ENCODE data around the gene CISD3.

Gene CISD3

DNA sequence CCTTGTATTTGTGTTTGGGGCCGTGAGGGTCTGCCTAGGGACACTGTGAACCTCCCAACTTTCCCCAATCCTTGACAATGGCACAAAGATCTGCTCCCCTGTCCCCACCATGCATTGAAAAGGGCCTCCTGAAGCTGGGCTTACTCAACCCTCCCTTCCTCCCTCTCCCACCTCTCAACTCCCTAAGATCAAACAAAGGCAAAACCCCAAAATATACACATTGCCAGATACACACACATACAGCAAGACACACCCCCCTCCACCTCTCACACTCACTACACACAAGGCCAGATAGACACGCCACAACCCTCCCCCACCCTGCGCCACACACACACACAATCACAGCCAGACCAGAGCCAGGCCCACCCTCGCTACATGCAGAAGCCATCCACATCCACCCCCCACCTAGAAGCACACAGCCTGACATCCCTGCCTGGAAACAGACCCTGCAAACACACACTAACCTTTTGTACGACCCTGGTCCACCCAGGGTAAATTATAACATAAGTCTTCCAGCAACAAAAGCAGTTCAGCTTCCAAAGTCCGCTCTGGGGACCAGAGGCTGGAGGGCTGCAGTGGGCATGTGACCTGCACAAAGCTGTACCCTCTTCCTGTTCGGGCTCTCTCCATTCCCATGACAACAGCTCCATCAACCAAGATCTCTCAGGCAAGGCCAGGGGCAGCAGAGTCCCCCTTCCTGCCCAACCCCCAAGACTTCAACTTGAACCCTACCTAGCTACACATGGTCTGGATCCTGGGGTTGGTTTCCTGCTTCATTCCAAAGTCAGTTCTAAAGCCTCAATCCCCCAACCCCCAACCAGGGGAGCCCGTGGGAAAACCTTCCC, 16.1 kb downstream of the CISD3 start:
- no peak for DNase-seq

- no peak for DNase-seq
Measured at GRCh38 chr17:38746849-38747462, 16.8 kb downstream of the CISD3 start.

- DNase-seq = no peak
Measured at GRCh38 chr17:38747463-38748148, 17.5 kb downstream of the CISD3 start.

GRCh38 chr17:38748149-38748891, 18.2 kb downstream of the CISD3 start, which contains the start of gene PCGF2:
PCGF2 (minus strand) TSS chr17:38748336; CDS start chr17:38740402, 7,934 bp downstream.
- DNase-seq = peak; percentile 37

DNA sequence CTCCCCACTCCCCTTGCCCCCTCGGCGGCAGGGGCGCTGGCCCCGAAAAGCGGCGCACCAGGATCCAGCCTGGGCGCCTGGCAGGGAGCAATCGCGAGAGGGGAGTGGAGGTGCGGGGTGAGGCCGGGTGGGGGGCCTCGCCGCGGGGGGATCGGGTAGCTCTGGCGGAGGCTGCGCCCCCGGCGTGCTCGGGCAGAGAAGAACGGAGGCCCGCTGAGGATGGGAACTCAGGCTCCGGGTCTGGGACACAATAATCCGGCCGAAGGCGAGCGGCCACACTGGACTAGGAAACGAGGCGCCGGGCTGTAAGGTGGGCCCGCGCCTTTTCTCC, 18.7 kb downstream of the CISD3 start:
- DNase-seq = no peak

DNA sequence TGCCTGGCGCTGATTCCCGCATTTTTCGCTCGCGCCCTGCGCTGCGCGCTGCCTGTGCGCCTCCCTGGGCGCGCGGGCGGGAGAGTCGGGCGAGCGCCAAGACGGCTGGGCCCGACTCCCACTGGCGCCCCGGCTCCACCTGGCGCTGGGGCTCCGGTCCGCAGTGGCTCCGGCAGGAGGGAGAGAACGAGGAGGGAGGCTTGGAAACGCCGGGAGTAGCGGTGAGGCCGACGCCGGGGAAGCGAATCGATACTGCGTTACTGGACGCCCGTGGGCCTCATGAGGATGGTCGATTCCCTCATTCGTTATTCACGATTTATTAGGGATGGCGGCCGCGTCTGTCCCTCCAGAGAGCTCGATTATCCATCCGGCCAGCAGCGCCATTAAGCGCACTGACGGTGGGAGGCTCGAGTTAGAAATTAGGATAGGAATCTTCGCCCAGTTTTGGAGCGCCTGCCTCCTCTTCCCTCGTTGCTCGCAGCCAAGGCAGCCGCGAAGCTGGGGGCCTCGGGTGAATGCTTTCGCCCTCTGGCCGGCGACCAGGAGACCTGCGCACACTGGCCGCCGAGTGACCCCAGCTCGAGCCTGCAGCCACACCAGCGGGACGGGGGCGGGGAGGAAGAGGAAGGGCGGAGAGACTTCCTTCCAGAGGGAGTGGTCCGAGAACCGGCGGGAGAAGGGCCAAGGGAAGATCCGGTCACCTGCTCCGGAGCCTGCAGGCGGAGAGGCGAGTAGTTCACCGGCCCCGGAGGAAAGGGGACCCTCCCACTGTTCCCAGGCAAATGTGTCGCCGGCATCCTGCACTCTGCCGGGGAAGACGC, 19.3 kb downstream of the CISD3 start:
- peak; percentile 43 for DNase-seq

GRCh38 chr17:38750044-38750311, 19.8 kb downstream of the CISD3 start:
- no peak for DNase-seq

- peak; percentile 54 for DNase-seq
Measured at GRCh38 chr17:38750312-38751121, 20.4 kb downstream of the CISD3 start.

GRCh38 chr17:38751144-38751807, 21.1 kb downstream of the CISD3 start:
- peak; percentile 37 for DNase-seq

DNA sequence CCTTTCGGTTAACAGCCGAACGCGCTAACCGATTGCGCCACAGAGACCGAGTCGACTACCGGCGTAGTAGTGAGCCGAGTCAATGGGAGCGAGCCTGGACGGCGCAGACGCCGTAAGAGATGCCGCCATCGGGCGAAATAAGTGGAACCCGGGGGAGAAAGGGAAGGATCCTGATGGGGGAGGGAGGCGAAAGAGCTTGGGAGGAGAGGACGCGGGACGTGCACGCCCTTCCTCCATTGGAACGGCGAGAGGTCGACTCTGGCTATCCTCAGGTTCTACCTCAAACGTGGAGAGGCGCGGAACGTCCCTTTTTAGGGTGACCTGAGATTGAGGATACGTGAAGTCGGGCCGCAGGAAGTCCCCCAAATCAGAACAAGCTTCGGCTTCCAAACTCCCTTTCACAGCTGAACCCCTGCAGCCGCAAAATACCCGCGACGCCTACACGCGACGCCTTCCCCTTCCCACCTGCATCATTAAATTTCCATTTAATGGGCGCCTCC, 21.7 kb downstream of the CISD3 start:
- peak; percentile 52 for DNase-seq

GRCh38 chr17:38752308-38753070, 22.3 kb downstream of the CISD3 start, which contains the start of gene PSMB3:
PSMB3 (plus strand) TSS chr17:38752741; CDS start chr17:38752827, 86 bp downstream.
- peak; percentile 99 for DNase-seq

DNA sequence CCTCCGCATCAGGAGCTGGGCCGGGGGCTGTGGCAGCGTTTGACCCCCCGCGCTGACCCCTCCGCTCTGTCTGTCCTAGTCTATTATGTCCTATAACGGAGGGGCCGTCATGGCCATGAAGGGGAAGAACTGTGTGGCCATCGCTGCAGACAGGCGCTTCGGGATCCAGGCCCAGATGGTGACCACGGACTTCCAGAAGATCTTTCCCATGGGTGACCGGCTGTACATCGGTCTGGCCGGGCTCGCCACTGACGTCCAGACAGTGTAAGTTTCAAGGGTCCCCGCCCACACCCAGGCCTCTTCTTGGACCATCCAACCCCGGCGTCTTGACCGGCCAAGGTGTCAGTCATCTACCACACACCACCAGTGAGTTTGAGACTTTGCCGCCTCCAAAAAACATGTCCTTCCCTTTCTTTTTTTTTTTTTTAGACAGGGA, 22.9 kb downstream of the CISD3 start:
- DNase-seq = no peak

DNA sequence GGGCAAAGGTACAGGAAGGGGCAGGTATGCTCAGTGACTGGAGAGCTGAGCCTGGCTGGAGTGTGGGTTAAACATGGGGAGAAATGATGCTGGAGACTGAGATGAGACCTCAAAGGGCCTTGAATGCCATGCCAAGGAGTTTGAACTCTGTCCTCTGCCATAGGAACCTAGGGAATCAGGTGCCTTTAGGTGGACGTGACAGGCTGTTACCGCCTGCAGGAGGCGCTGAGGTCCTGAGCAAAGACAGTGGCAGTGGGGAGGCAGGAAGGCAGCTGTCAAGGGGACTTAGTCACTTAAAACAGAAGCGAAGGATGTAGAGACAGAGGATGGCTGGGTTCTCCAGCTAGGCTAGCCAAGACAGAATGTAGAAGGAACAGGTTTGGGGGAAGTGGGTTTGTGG, 31.5 kb downstream of the CISD3 start:
- DNase-seq = no peak

DNA sequence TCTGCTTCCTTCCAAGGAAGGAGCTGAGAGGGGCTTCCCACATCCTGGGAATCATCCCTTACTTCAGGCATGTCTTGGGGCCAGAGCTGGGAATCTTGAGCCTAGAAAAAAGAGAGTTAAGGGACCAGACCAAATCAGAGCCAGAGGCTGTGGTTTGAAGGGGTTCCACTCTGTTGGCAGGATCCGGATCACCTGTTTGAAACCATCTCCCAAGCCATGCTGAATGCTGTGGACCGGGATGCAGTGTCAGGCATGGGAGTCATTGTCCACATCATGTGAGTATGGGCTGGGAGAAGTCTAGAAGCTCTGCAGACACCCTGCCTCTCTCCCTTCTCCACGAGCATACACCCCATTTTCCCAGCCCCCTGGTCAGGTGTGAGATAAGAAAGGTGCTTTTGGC, 32.1 kb downstream of the CISD3 start:
- no peak for DNase-seq

GRCh38 chr17:38766341-38766740, 36.2 kb downstream of the CISD3 start:
- no peak for DNase-seq

GRCh38 chr17:38768417-38768816, 38.3 kb downstream of the CISD3 start:
- DNase-seq = peak; percentile 1

DNA sequence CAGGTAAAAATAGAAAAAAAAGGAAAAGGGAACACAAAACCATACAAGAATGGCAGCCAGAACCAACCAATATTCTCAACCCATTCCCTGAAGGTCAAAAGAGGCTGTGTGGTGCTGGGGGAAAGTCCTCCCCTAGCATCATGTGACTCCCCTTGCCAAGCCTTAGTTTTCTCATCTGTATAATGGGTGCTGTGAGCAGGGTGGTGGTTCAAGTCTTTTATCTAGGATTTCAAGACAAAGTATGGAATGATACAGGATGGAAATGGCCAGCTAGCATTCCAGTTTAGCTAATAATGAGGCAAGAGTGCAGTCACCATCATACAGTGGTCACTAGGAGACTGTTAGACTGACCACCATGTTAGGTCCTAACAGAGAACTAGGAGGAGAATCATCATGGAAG, 43.1 kb downstream of the CISD3 start:
- no peak for DNase-seq

- DNase-seq = no peak
Measured at GRCh38 chr17:38777641-38778250, 47.6 kb downstream of the CISD3 start.

- no peak for DNase-seq
Measured at GRCh38 chr17:38779965-38780752, 50.0 kb downstream of the CISD3 start.
